DOHH2 (cell line): ENCODE data around the gene DGCR2.

Experiments
- EZH2phosphoT487 ChIP-seq: fragments of 200-600 bp; sonication (generic); IDR thresholded peaks from 2 replicates; pipeline ENCODE4 v1.6.1; 2017; ENCODE audit warnings: borderline replicate concordance, mild to moderate bottlenecking, antibody characterized with exemption, low read length, moderate library complexity, mixed read lengths
- TF ChIP-seq, protein P1 (sequence below): fragments of 200-600 bp; sonication (generic); IDR thresholded peaks from one replicate; pipeline ENCODE4 v1.5.1; 2014; ENCODE audit warnings: antibody characterized with exemption, mild to moderate bottlenecking, low read depth, low read length; ENCODE audit not compliant: poor library complexity, severe bottlenecking

DNA sequence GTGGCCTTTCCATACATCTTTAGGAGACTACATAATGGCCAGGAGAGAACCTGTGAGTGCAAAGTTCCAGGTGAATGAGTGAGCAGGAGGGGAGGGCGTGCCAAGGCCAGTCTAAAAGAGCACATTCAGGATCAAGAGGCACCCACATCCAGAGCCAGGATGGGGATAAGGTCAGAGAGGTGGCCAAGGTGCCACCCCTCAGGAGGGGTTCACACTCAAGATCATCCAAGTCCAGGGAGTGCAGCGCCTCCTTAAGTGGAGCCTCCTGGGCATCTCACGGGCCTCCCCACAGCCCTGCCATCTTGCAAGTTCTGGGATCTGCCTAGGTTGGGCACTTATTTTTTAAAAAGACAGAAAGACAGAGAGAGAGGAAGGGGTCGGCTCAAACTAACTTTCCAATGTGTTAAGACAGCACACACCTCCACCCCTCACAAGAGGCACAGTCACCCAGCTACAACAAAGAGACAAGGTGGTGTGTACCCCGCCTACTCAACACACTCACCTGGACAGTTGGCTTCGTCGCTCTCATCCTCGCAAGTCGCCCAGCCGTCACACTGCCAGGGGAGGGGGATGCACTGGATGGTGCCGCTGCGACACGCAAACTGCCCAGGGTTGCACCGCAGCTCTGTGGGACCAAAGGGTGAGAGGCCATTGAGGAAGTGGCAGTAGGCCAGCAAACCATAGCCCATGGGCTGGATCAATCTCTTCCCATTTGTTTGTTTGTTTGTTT lies 33.2 kb downstream of the DGCR2 start:
- TF ChIP-seq, protein P1, sequence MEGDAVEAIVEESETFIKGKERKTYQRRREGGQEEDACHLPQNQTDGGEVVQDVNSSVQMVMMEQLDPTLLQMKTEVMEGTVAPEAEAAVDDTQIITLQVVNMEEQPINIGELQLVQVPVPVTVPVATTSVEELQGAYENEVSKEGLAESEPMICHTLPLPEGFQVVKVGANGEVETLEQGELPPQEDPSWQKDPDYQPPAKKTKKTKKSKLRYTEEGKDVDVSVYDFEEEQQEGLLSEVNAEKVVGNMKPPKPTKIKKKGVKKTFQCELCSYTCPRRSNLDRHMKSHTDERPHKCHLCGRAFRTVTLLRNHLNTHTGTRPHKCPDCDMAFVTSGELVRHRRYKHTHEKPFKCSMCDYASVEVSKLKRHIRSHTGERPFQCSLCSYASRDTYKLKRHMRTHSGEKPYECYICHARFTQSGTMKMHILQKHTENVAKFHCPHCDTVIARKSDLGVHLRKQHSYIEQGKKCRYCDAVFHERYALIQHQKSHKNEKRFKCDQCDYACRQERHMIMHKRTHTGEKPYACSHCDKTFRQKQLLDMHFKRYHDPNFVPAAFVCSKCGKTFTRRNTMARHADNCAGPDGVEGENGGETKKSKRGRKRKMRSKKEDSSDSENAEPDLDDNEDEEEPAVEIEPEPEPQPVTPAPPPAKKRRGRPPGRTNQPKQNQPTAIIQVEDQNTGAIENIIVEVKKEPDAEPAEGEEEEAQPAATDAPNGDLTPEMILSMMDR: no peak
- TF ChIP-seq EZH2phosphoT487: no peak
